Measurements from ENCODE around the gene SLC22A3.
"Not testable (repeated sequence)": the region's sequence is repeated elsewhere in the genome, so short reads cannot be mapped to it uniquely, and the experiment has no call there.

DNA sequence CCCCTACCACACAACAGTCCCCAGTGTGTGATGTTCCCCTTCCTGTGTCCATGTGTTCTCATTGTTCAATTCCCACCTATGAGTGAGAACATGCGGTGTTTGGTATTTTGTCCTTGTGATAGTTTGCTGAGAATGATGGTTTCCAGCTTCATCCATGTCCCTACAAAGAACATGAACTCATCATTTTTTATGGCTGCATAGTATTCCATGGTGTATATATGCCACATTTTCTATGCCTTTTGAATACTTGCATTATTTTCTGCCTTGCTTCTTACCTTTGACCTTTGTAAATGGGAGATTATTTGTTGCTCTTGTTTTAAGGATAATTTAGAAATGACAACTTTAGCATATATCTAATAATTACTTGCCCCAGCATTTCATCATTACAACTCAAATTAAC is 45.3 kb downstream of the SLC22A3 start:
- not testable (repeated sequence) for TF ChIP-seq ZNF274 (IDR thresholded peaks at IDR 0.05; ENCODE audit: low read depth, low read length); YY1 (IDR thresholded peaks at IDR 0.05; ENCODE audit: insufficient read depth, insufficient read length); SUZ12 (IDR thresholded peaks at IDR 0.05; ENCODE audit: extremely low read depth, insufficient read depth, insufficient read length)
